Gastrocnemius medialis (tissue), 4 donors: ENCODE results near the gene NUCB2. TPM values are rescaled to one million over a fixed set of nuclear protein-coding genes. Genes with fewer than 3 reads are reported as not detected.
"Not testable (repeated sequence)": the region's sequence is repeated elsewhere in the genome, so short reads cannot be mapped to it uniquely, and the experiment has no call there.

Experiments used
- ATAC-seq, 2 donors: fragments of 150-250 bp; one replicate each; pipeline ENCODE4 v1.9.1; 2016
- DNase-seq, 2 donors: peaks; one replicate each; pipeline ENCODE4 v3.0.0-alpha.2; 2019
- H3K27ac ChIP-seq, 4 donors: fragments of 200-600 bp; sonication (generic); 1 replicate in 1 of 4; 2 replicates in 3 of 4; pipeline ENCODE4 v1.5.1; 2016 to 2018; ENCODE audit warnings: mild to moderate bottlenecking in 2 of 4, moderate library complexity in 1 of 4
- H3K27me3 ChIP-seq, 3 donors: fragments of 200-600 bp; sonication (generic) in 2 of 3; 1 replicate in 1 of 3; 2 replicates in 2 of 3; pipeline versions ENCODE4 v1.5.1 to v1.6.0; 2016 to 2019; ENCODE audit warnings: mild to moderate bottlenecking in 1 of 3, moderate library complexity in 1 of 3
- H3K36me3 ChIP-seq, 2 donors: fragments of 200-600 bp; sonication (generic) in 1 of 2; one replicate each; pipeline ENCODE4 v1.5.1; 2017 to 2018
- H3K4me1 ChIP-seq, 2 donors: fragments of 200-600 bp; sonication (generic) in 1 of 2; one replicate each; pipeline ENCODE4 v1.5.1; 2016 to 2017; ENCODE audit warnings: mild to moderate bottlenecking in 2 of 2
- H3K4me3 ChIP-seq, 4 donors: fragments of 200-600 bp; sonication (generic) in 3 of 4; 1 replicate in 1 of 4; 2 replicates in 3 of 4; pipeline ENCODE4 v1.5.1; 2016 to 2019; ENCODE audit warnings: mild to moderate bottlenecking in 2 of 4
- H3K9me3 ChIP-seq, 3 donors: fragments of 200-600 bp; sonication (generic) in 2 of 3; 1 replicate in 1 of 3; 2 replicates in 2 of 3; pipeline ENCODE4 v1.5.1; 2016 to 2019
- CTCF ChIP-seq, 5 experiments: fragments of 450-650 bp in 3 of 5; fragments of 200-600 bp in 2 of 5; sonication (generic) in 2 of 5; IDR thresholded peaks in 4 of 5; conservative IDR thresholded peaks in 1 of 5; 1 replicate in 4 of 5; 2 replicates in 1 of 5; pipeline ENCODE4 v1.5.1; 2016 to 2019; ENCODE audit warnings: antibody characterized with exemption in 5 of 5, mild to moderate bottlenecking in 3 of 5, moderate library complexity in 3 of 5
- POLR2A ChIP-seq, 2 donors: fragments of 450-650 bp; IDR thresholded peaks; one replicate each; pipeline ENCODE4 v1.6.1; 2017; ENCODE audit warnings: antibody characterized with exemption in 2 of 2, mild to moderate bottlenecking in 2 of 2, moderate library complexity in 2 of 2
- in situ Hi-C, 4 donors: fragments of 200-750 bp; cut with MboI; loops; one replicate each; pipeline versions ENCODE4 v1.15.0 to v1.8.0; 2017; ENCODE audit warnings: low sequenced_read_pairs in 4 of 4
- intact Hi-C: fragments of 100-400 bp; cut with DNase I; formaldehyde crosslinking; loops from one replicate; pipeline ENCODE4 v1.15.1; 2023; ENCODE audit warnings: low total_unique reads
- total RNA-seq, 4 donors: library from RNA; depleted of rRNA; stranded (reverse); fragments of >200 nt; gene quantifications; one replicate each; pipeline versions ENCODE4 v1.1.0 to v1.2.3, GENCODE V29; 2016

Gene NUCB2
- total RNA-seq, 4 donors from 2014 or later: 15.1 to 59.1 (median 39.1) TPM

GRCh38 chr11:17233101-17233500, 43.4 kb upstream of the NUCB2 start:
- H3K36me3 ChIP-seq: no peaks in the 10 kb centered on the region
- ATAC-seq (no peak), DNase-seq (no peak)
- TF ChIP-seq CTCF (IDR thresholded peaks at IDR 0.05 in 4 of 5, conservative IDR thresholded peaks at IDR 0.05 in 1 of 5) (no peak), POLR2A (IDR thresholded peaks at IDR 0.05) (no peak)
- H3K27ac ChIP-seq: no peak overlapping the region
- in situ Hi-C loops: loop anchor here (10.0 to 25.0 kb wide), 3 partner anchors 262 to 292 kb away; no protein-coding TSS in a partner anchor
- peaks cover 0 to 2% of the 10 kb centered on the region in 2 donors for H3K4me1 ChIP-seq
- H3K27me3 ChIP-seq: no peaks in the 10 kb centered on the region
- H3K4me3 ChIP-seq: no peak overlapping the region
- no peaks in the 10 kb centered on the region for H3K9me3 ChIP-seq
- intact Hi-C loops: no loop called here

- ATAC-seq (no peak), DNase-seq (no peak)
- intact Hi-C loops: no loop called here
- no peaks in the 10 kb centered on the region for H3K27me3 ChIP-seq
- H3K4me3 ChIP-seq: no peak overlapping the region
- H3K36me3 ChIP-seq: no peaks in the 10 kb centered on the region
- H3K27ac ChIP-seq: no peak overlapping the region
- TF ChIP-seq POLR2A (IDR thresholded peaks at IDR 0.05): no peak
- no peak for TF ChIP-seq CTCF (IDR thresholded peaks at IDR 0.05 in 4 of 5, conservative IDR thresholded peaks at IDR 0.05 in 1 of 5)
- no peaks in the 10 kb centered on the region for H3K4me1 ChIP-seq
- in situ Hi-C loops: loop anchor here (10.0 to 25.0 kb wide), 3 partner anchors 256 to 286 kb away; no protein-coding TSS in a partner anchor
- no peaks in the 10 kb centered on the region for H3K9me3 ChIP-seq
Measured at GRCh38 chr11:17238377-17238776, 38.2 kb upstream of the NUCB2 start.

GRCh38 chr11:17239927-17240326, 36.6 kb upstream of the NUCB2 start:
- H3K4me3 ChIP-seq, H3K27me3 ChIP-seq, DNase-seq, H3K4me1 ChIP-seq, H3K27ac ChIP-seq, H3K36me3 ChIP-seq, ATAC-seq, intact Hi-C loops, H3K9me3 ChIP-seq: not testable (repeated sequence)
- in situ Hi-C loops: loop anchor here (10.0 to 25.0 kb wide), 3 partner anchors 255 to 285 kb away; no protein-coding TSS in a partner anchor

- H3K4me1 ChIP-seq: no peaks in the 10 kb centered on the region
- ATAC-seq (no peak), DNase-seq (no peak)
- no peaks in the 10 kb centered on the region for H3K36me3 ChIP-seq
- no peak overlapping the region for H3K27ac ChIP-seq
- in situ Hi-C loops (loop anchor here in 2 of 4 donors (25.0 kb wide), 1 partner anchor 272 kb away; no protein-coding TSS in a partner anchor), intact Hi-C loops (no loop called here)
- H3K27me3 ChIP-seq: no peaks in the 10 kb centered on the region
- H3K9me3 ChIP-seq: no peaks in the 10 kb centered on the region
- H3K4me3 ChIP-seq: no peak overlapping the region
- no peak for TF ChIP-seq CTCF (IDR thresholded peaks at IDR 0.05 in 4 of 5, conservative IDR thresholded peaks at IDR 0.05 in 1 of 5)
- TF ChIP-seq POLR2A (IDR thresholded peaks at IDR 0.05): no peak
Measured at GRCh38 chr11:17240780-17241179, 35.8 kb upstream of the NUCB2 start.

GRCh38 chr11:17242954-17243353, 33.6 kb upstream of the NUCB2 start:
- ATAC-seq, H3K4me3 ChIP-seq, H3K4me1 ChIP-seq, H3K27me3 ChIP-seq, H3K27ac ChIP-seq, H3K9me3 ChIP-seq, H3K36me3 ChIP-seq, intact Hi-C loops, DNase-seq: not testable (repeated sequence)
- in situ Hi-C loops: loop anchor here in 2 of 4 donors (25.0 kb wide), 1 partner anchor 269 kb away; no protein-coding TSS in a partner anchor

GRCh38 chr11:17244046-17244445, 32.5 kb upstream of the NUCB2 start:
- Histone ChIP-seq H3K27me3 (no peaks in the 10 kb centered on the region), H3K4me1 (no peaks in the 10 kb centered on the region), H3K36me3 (no peaks in the 10 kb centered on the region), H3K27ac (no peak overlapping the region), H3K9me3 (no peaks in the 10 kb centered on the region), H3K4me3 (no peak overlapping the region)
- intact Hi-C loops (no loop called here), in situ Hi-C loops (loop anchor here in 2 of 4 donors (25.0 kb wide), 1 partner anchor 268 kb away; no protein-coding TSS in a partner anchor)
- no peak for TF ChIP-seq POLR2A (IDR thresholded peaks at IDR 0.05)
- TF ChIP-seq CTCF (IDR thresholded peaks at IDR 0.05 in 4 of 5, conservative IDR thresholded peaks at IDR 0.05 in 1 of 5): no peak
- DNase-seq (no peak), ATAC-seq (no peak)
